Measurements from ENCODE around the gene PTX3.

Gene PTX3

DNA sequence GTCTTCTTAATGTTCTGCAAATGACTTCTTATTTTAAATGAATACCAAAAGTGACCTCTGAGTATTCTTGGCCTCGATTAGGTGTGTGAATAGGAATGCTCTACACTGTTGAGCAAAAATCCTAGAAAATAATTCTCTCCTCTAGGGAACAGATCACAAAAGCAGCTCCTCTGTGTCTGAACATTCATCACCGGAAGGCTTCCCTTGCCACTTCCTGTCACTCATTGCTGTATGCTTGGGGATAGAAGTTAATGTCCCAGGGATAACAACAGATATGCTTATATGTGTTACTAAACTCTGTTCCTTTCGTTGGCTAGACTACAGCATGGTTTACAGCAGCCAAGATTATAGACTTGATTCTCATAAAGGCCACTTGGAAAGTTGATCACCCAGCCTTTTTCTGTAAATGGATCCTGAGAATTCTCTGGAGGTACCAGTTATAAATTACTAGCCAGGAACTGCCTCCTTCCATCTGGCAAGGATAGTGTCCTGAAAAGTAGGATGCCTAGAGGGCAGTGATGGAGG is 16.0 kb upstream of the PTX3 start:
- DNase-seq = no peak
- intact Hi-C loops (cut with DNase I) = no loop called here

DNA sequence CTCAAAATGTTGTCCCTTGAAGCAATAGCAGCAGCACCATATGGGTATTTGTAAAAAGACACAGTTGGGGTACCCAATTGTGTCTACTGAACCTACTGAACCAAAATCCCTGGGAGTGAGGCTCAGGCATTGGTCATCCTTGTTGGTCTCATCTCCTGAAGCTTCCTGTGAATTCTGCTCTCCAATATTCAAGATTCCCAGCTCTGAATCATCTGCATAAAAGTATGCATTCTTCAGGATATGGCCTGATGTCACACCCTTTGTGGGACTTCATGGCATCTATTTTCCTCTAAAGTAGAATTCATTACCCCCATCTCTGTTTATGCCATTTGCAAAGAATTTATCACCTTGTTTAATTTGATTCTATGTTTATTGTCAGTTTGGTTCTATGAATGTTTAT is 13.3 kb upstream of the PTX3 start:
- intact Hi-C loops (cut with DNase I) = no loop called here
- no peak for DNase-seq

DNA sequence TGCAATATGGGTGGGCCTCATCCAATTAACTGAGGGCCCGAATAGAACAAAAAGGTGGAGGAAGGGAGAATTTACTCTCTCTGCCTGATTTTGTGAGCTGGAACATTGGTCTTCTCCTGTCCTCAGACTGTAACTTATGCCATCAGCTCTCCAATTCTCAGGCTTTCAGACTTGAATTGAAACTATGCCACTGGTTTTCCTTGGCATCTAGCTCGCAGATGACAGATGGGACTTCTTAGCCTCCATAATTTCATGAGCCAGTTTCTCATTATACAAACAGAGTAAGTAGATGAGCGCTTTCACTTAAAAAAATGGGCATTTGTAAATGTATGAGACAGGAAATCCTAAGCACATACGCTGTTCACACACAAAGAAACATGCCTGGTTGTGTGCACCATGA is 8.7 kb upstream of the PTX3 start:
- intact Hi-C loops (cut with DNase I) = no loop called here
- DNase-seq = no peak

DNA sequence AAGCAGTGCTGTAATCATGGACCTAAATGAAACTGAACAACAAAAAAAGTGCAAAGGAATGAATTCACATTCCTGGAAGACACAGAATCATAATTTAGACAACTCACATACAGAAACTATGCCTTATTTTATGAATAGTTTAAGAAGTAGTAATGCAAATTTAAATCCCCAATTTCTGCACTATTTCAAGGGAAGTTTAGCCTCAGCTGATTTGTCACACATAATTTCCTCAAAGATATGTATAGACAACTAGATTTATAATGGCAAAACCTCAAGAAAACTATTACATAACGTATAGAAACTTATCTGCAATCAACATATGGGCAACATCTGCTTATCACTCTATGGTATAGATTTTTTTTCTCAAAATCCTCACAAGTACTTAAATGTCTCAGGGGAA is 7.8 kb upstream of the PTX3 start:
- intact Hi-C loops (cut with DNase I) = no loop called here
- DNase-seq = no peak

DNA sequence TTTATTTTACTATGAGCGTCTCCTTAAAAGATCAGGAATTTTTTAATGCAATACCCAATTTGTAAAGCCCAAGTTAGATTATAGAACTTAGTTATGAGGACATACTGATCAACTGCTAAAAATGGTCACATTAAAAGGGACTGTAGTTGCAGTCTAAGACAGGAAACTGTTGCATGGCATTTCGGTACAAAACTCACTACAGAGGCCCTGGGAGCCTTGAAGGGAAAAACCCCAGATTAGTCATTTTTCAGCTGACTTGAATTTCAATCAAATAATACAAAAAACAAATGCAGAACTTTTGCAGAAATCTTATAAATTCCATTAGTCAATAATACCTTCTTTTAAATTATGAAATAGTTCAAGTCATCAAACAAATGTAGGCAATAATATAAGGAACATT is 6.9 kb upstream of the PTX3 start:
- no peak for DNase-seq
- intact Hi-C loops (cut with DNase I) = no loop called here

DNA sequence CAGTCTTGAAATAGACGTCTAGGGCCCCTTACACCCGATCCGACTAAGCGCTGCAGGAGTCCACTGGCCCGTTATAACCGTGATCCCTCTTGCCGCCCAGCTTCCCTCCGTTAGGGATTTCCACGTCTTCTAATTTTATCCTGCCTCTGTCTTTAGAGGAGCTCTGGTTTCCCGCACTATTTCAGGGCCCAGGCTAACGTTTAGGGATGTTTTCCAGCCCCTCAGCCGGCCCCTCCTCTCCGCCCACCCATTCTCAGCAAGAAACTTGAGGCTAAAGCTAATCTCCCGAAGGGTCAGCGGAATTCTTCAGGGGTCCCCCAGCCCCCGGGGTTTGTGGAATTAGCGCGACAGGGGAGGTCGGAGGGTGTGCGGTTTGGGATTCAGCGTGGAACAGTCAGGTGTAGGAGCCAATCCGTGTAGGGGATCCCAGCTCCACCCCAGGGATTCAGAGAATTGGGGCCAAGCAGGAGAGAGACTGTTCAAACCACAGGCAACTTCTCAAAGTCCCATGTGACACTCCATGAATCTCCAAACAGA is 1.6 kb downstream of the PTX3 start:
- peak in 3 of 10 donors; percentile 10 to 83 (median 54) for DNase-seq
- intact Hi-C loops (cut with DNase I) = no loop called here

DNA sequence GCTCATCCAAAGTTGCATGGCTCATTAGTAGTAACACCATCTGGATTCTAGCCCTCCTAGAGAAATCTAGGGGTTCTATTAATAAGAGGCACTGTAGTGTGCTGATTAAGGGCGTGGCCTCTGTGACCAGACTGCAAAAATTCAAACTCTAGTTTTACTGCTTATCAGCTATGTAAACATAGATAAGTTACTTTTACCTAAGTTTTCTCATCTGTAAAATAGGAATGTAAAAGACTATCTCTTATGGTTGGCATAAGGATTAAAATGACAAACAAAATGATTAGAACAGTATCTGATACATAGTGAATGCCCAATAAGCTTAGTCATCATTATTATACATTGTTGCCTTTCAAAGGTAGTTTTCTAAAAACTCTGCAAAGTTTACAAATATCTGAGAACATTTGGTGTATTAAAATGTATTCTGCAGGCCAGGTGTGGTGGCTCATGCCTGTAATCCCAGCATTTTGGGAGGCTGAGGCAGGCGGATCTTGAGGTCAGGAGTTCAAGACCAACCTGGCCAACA is 4.5 kb downstream of the PTX3 start:
- intact Hi-C loops (cut with DNase I) = no loop called here
- no peak for DNase-seq

DNA sequence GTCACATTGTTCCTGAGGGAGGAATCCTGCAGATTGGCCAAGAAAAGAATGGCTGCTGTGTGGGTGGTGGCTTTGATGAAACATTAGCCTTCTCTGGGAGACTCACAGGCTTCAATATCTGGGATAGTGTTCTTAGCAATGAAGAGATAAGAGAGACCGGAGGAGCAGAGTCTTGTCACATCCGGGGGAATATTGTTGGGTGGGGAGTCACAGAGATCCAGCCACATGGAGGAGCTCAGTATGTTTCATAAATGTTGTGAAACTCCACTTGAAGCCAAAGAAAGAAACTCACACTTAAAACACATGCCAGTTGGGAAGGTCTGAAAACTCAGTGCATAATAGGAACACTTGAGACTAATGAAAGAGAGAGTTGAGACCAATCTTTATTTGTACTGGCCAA is 6.1 kb downstream of the PTX3 start:
- intact Hi-C loops (cut with DNase I) = no loop called here
- DNase-seq = no peak

DNA sequence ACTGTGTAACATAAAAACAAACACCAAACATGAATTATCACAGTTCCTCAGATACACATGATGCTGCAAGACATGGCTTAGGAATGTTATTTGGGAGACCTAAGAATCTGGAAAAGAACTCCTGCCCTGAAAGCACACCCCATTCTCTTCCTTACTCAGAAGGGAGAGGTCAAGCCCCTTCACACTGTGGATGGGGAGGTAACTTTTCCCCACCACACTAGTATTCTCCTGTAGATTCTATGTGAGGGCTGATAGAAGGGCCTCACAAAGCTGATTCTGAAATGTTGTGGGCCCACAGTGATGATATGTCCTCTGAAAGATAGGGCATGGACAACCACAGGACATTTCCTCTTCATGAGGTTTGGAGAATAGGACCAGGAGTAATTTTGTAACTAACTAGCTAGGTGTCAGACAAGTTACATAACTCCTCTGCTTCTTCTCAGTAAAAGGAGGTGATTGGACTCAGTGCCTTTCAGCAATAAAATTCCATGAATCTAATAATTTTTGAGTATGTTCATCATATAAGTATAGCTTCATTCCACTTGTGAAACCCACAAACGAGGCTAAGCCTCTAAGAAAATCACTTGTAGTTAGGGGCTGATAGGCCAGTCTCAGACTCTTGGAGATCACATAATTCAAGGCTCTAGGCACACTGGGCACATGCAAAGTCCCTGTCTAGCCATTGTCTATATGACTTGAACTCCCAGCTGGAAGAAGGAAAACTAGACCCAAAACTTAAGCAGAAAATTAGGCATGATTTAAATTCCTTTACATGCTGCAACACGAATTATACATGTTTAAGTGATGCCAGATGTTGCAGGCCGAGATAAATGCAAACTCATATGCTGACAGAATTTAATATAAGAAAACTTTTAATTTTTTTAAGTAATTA is 7.5 kb downstream of the PTX3 start:
- no peak for DNase-seq
- intact Hi-C loops (cut with DNase I) = no loop called here

DNA sequence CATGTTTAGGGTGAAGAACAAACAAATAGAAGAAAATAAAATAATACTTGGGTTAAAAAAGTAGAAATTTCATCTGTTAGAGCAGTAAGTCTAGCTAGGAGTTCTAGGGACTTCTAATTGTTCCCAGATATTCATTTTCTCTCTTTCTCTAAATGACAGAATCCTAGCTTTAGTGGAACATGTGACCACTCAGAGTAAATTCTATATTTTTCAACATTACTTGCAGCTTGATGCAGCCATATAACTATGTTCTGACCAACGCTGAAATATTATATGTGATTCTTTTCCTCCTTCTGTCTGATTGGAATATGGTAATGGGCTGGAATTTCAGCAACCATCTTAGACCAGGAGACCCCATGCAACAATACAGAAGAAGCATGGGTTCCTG is 8.1 kb downstream of the PTX3 start:
- intact Hi-C loops (cut with DNase I) = no loop called here
- DNase-seq = no peak

DNA sequence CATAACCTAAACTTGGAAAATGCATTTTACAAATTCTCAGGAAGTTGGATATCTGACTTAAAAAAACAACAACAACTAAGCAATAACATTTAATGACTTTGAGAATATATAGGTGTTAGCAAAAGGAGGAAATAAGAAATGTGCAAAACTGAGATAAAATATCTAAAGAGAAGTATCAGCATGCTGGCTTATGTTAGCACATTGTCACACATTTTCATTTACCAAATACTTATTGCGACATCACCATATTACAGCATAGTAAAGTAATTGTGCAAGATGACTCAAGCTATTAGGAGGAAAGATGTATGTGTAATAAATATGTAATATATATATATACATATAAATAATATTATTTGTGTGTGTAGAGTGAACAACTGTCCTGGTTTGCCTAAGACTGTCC is 9.2 kb downstream of the PTX3 start:
- DNase-seq = no peak
- intact Hi-C loops (cut with DNase I) = loop anchor here (2.0 kb wide), 1 partner anchor 241 kb away; no protein-coding TSS in a partner anchor

DNA sequence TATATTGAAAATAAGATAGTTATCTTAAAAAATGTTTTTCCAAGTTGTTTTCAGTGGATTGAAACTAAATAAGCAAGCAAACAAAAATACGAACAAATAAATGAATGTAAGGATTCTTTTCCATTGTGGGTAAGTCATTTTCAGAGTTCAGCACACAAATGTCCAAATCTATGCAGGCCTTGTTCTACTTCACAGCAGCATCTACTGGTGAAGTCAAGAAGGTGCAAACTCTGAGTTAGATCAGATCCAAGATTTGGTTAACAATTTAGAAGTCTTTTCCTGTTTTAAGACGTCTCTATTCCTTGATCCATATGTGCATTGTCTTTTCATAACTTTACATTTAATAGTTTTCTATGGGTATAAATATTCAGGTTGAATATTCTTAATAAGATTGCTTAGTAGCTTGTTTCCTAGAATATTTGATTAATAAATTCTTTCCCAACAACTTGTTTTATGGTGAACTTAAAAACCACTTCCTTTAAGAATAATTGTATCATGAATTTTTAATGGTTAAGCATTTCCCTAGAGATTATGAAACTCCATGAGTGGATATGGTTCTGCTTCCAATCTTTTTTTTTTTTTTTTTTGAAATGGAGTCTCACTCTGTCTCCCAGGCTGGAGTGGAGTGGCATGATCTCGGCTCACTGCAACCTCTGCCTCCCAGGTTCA is 10.5 kb downstream of the PTX3 start:
- DNase-seq = no peak
- intact Hi-C loops (cut with DNase I) = loop anchor here (2.0 kb wide), 1 partner anchor 242 kb away; no protein-coding TSS in a partner anchor

DNA sequence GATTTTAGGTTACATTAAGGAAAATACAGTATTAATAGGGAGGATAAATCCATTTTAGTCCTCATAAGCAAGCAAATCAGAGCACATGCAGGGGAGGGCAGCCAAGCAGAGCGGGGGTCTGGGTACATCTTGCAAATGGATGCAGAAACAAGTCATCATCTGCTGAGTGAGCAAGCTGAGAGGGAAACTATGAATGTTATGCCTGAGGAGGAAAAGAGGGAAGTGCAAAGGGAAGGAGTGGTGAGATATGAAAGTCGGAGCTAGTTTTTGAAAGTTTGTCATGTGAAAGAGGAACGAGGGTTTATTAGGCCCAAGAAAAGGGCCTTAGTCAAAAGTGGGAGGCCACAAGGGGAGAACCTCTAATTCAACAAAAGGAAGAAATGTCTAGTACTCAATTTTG is 15.4 kb downstream of the PTX3 start:
- no peak for DNase-seq
- intact Hi-C loops (cut with DNase I) = no loop called here

DNA sequence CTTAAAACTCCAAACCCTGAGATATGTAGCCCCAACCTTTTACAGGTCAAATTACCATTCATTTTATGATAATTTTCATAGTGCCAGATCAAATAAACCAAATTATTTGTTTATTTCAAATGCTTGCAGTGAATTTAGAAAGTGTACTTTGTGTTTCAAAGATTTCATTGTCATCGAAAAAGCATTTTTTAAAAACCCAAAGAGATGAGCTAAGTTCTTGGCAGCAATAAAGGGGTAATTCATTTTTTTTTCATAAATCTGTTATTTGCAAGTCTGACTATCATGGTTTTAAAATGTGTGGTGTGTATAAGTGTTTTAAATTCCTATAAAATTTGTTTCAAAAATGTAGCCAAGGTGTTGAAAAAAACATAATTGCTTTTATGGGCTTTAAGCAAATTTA is 17.2 kb downstream of the PTX3 start:
- intact Hi-C loops (cut with DNase I) = no loop called here
- DNase-seq = no peak

DNA sequence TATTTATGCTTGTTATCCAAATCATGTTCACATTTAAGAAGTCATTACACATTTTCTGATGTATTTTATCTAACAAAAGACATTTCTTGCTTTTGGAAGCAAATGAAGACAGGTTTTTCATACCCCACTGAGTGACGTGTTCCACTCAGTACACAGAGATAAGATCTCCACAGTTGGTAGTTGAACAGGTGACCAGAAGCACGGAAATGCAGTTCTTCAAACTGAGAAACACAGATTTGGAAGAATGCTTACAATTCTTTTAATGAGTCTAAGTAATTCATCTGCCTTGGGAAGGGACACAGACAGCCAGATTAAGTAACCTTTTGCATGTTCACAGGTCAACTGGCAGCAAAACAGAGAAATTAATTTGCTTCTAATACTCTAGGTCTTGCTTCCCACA is 23.1 kb downstream of the PTX3 start:
- DNase-seq = no peak
- intact Hi-C loops (cut with DNase I) = no loop called here

DNA sequence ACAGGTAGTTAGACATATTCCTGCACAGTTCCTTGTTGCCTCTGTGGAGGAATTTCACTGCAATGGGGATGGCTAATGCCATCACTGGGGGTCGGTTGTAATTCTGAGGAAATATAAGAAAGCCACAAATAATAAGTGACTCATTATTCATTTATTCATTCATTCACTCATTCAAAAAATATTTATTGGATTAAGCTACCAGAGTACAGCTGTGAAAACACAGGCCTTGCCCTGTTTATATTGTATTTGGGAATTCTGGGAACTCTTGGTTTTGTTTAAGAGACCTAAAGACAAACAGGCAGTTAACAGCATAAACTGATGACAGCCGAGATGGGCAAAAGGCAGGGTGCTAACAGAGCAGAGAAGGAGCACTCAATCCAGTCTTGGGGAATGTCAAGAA is 23.6 kb downstream of the PTX3 start:
- intact Hi-C loops (cut with DNase I) = no loop called here
- DNase-seq = no peak

DNA sequence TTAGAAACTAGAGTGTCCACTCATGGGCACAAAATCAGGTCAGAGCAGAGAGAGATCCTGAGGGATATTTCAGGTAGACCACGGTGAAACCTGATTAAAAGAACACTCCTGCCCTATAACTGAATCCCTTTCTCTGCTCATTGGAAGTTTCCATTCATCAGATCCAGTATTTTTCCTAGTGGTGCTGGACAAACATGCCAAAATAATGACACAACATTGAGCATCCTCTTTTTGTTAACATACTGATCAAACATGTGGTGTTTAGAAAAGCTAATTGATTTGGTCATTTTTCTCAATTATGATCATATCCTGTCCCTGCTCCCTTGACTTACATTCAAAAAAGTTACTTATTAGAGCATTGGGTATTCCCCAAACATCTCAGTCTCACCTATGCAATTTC is 27.2 kb downstream of the PTX3 start:
- intact Hi-C loops (cut with DNase I) = no loop called here

DNA sequence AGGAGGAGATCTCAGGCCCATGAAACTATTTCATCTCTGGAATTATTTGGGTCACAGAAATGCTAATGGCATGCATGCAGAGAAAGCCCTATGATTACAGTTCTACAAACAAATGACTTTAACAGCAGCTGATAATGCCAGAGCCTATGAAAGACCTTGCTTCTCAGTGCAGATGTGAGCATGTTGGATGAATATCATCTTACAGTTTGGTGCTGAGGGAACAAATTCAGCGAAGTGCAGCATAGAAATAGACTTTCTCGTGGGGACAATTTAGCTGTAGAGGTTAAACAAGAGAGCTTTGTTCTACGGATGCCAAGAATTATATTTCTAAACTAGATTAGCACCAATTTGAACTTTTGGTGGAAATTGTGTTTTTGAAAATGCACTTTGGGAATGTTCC is 27.7 kb downstream of the PTX3 start:
- intact Hi-C loops (cut with DNase I) = no loop called here
- DNase-seq = no peak

More for the DNA sequence above, 27.2 kb downstream of the PTX3 start:
- no peak for DNase-seq

DNA sequence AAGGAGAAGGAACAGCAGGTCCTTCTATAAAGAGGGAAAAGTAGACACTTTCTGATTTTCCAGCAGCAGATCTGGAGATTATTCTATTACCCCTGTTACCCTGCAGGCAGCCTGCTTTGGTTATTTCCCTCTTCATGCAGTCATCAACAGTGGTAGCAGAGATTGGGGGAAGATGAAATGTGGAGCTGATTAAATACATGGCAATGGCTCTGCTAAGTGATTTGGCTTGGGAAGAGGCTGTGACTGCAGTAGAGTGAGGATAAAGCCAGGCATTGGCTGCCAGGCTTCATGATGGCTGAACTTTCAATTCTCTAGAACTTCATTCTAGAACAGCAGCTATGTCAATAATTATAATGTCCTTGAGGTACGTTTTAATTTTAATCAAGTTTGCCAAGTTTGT is 29.1 kb downstream of the PTX3 start:
- no peak for DNase-seq
- intact Hi-C loops (cut with DNase I) = no loop called here

DNA sequence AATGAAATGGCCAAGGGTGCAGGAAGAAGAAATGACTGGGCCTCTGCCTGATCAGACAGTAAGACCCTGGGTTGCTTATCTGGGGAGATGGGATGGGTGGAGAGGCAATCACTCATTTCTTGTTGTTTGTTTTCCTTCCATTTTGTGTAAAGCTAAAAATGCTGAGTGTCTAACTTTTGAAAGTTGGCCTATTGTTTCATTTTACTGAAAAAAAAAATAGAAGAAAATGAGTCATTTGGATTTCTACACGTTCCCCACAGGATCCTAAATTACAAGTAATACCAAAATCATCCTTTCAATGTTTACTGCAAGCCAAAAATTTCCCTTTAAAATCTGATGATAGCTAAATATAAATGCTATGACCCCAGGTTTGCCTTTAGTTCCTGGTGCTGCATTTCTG is 30.6 kb downstream of the PTX3 start:
- DNase-seq = no peak
- intact Hi-C loops (cut with DNase I) = no loop called here

DNA sequence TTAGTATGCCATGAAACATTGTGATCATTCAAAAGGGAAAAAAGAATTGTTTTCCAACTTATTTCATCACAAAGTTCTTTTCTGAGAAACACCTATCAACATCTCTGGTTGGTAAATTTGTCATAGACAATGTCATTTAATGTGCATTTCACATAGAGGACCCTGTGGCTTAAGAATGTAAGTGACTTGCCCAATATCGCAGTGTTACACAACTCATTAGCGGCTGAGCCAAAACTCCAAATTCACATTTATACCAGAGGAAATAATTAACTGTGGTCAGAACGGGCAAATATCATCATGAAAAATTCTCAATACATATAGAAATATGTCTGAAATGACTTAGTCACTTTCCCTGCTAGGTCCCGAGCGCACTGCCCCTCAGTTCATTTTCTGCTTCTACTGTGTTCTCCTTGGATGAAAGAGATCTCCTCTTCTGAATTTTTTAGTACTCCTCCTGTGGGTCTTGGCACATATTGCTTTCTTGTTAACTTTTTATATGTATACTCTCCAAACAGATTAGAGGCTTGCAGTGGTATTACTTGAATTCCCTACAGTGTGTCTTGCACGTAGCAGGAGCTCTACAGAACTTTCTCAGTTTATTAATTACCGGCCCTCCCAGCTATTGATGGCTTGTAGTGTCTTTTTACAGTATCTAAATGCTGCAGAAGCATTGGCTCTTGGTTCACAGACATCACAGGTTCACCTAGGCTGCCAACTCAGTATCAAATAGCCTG is 33.1 kb downstream of the PTX3 start:
- no peak for DNase-seq
- intact Hi-C loops (cut with DNase I) = no loop called here
